Stimulated activated CD4-positive, alpha-beta T cell treated with anti-CD3 and anti-CD28 coated beads, Interleukin-4, amount 100 ng/mL, for 48 hours (primary cell): ENCODE measurements around the gene DNAI2.
"Not testable (repeated sequence)": the region's sequence is repeated elsewhere in the genome, so short reads cannot be mapped to it uniquely, and the experiment has no call there.

Experiments used
- DNase-seq, 2 donors: peaks; one replicate each; pipeline ENCODE4 v3.0.0-alpha.2; 2020; ENCODE audit warnings: low read depth in 2 of 2

Gene DNAI2

GRCh38 chr17:74274709-74275340 lies 791 bp downstream of the DNAI2 start:
- DNase-seq, result no peak

GRCh38 chr17:74276051-74276476 lies 2.0 kb downstream of the DNAI2 start:
- no peak for DNase-seq

- no peak for DNase-seq
Measured at GRCh38 chr17:74276541-74277009, 2.5 kb downstream of the DNAI2 start.

GRCh38 chr17:74277935-74278334 lies 3.9 kb downstream of the DNAI2 start:
- no peak for DNase-seq

GRCh38 chr17:74279617-74280016 lies 5.6 kb downstream of the DNAI2 start:
- not testable (repeated sequence) for DNase-seq

- peak; percentile 26 to 61 for DNase-seq
Measured at GRCh38 chr17:74280093-74280513, 6.1 kb downstream of the DNAI2 start.

- no peak for DNase-seq
Measured at GRCh38 chr17:74281799-74282198, 7.8 kb downstream of the DNAI2 start.

- DNase-seq, result not testable (repeated sequence)
Measured at GRCh38 chr17:74282274-74282586, 8.2 kb downstream of the DNAI2 start.

GRCh38 chr17:74282587-74283370 lies 8.7 kb downstream of the DNAI2 start:
- peak; percentile 47 to 72 for DNase-seq

GRCh38 chr17:74283371-74283673 lies 9.3 kb downstream of the DNAI2 start:
- DNase-seq, result no peak

- DNase-seq, result no peak
Measured at GRCh38 chr17:74287031-74287602, 13.1 kb downstream of the DNAI2 start.

- DNase-seq, result peak in 1 of 2 donors; percentile 49
Measured at GRCh38 chr17:74288785-74289184, 14.8 kb downstream of the DNAI2 start.

GRCh38 chr17:74289688-74290087 lies 15.7 kb downstream of the DNAI2 start:
- DNase-seq, result no peak

GRCh38 chr17:74290340-74290739 lies 16.3 kb downstream of the DNAI2 start:
- DNase-seq, result no peak

- DNase-seq, result no peak
Measured at GRCh38 chr17:74292495-74292894, 18.5 kb downstream of the DNAI2 start.

GRCh38 chr17:74295625-74296547 lies 21.9 kb downstream of the DNAI2 start:
- no peak for DNase-seq

GRCh38 chr17:74296548-74296936 lies 22.5 kb downstream of the DNAI2 start:
- peak in 1 of 2 donors; percentile 45 for DNase-seq

GRCh38 chr17:74297941-74298340 lies 23.9 kb downstream of the DNAI2 start:
- peak; percentile 39 to 61 for DNase-seq

GRCh38 chr17:74298778-74299177 lies 24.7 kb downstream of the DNAI2 start:
- DNase-seq, result no peak

GRCh38 chr17:74299226-74300009 lies 25.4 kb downstream of the DNAI2 start:
- DNase-seq, result no peak

- DNase-seq, result no peak
Measured at GRCh38 chr17:74303305-74303704, 29.3 kb downstream of the DNAI2 start.
